Epidermal melanocyte (primary cell): ENCODE results near the gene NFIA.

ENCODE experiments used
- DNase-seq: peaks from one replicate; pipeline ENCODE4 v3.0.0; 2011; ENCODE audit warnings: low spot score; ENCODE audit not compliant: insufficient read length

The NFIA gene

DNA sequence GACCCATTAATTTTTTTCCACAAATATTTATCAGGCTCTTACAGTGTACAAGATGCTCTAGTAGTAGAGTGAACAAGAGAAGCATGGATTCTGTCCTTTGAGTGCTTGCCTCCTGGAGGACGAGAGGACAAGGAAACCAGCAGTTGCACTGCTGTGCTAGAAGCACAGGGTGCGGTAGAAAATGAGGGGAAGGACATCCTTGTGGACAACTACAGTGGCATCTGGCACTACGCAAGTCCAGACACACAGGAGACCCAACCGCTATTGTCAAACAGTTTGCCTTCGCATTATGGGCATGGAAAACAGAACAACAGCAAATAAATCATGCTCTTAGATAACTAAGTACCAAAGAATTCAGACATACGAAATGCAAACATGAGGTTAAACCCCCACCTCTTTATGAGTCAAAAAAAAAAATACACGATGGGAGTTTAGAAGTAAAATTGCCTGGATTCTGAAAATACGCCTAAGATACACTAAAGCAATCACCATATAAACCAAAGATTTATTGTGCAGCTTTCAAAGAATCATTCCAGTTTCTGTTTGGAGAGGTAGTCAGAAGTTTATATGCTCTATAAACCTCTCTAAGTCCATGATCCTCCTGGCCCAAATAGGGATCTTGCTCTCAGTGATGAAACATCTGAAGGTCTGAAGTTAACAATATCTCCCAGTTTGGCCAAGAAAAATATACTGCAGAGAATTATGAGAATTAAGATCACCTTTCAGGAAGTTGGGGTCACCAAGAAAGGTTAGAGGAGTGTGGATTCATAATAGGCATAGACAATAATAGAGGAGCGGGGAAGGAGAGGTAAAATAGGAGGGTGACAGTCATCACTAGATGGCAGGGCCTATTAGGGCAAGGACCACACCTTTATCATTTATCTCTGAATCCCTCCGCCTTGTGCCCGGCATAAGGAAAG, 307.8 kb downstream of the NFIA start:
- no peak for DNase-seq

DNA sequence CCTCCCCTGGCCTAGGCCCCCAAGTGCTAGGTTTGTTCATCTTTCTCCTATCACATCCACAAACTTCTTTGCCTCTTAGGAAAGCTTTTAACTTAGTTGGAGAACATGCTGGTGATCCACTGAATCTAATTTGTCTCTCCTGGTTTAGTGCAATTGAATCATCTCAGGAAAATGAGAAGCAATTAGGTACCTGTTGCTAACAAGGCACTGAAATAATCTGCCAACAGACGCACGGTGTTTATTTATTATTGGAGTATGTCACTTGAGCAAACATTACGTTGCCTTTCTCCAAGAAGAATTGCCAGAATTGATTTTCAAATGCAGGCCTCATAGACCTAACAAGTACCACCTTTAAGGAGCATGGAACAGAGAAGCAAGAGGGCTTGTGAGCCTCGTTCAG, 309.4 kb downstream of the NFIA start:
- no peak for DNase-seq

DNA sequence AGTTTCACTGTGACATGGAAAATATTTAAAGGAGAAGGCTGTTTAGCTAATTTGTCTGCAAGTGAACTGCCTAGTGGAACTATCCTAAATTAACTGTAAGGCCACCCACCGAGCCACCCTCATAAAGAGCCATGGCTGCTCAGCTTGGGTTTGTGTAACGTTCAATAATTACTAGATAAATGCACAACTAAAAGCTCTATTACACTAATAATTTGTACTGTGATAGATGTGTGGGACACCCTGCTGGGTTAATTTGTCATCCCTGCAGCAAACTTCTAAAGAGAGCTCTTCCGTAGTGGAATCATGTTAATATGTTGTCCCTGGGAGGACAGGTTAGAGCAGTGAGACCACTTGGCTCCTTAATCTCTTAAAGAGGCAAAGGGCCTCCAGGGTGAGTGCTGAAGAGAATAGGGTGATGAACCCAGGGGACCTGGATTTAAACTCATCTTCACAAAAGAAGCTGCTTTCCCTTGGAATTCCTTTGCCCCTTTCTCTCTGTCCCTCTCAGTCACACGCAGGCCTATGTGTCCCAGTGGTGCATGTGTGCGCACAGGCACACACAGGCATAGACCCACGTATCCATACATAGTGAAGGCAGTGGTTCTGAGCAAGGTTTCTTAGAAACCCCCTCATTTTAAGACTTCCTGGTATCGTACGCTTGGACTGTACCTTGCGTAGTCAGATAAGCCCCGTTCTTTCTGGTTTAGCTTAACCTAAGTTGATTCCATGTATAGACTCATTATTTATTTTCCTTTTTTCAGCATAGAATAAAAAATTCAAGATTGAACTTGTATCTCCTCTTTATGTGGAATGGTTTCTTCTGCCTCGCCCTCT, 310.3 kb downstream of the NFIA start:
- DNase-seq: no peak

DNA sequence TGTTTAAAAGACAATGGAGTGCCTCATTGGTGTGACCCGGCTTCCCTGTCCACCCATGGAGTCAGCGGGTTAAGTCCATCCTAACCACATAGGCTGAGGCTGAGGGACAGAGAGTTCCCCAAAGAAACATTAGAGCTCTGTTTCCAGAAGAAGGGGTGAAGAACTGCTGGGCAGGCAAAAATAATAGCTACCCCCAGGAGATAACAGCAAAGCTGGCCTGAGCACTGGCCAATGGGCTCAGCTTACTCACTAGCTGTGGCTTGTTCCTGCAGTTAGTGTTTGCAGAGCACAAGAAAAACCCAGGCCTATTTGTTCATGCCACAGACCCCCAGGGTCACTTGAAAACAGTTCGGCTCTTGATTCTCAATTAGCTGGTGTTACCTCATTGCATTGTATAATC, 311.2 kb downstream of the NFIA start:
- no peak for DNase-seq

DNA sequence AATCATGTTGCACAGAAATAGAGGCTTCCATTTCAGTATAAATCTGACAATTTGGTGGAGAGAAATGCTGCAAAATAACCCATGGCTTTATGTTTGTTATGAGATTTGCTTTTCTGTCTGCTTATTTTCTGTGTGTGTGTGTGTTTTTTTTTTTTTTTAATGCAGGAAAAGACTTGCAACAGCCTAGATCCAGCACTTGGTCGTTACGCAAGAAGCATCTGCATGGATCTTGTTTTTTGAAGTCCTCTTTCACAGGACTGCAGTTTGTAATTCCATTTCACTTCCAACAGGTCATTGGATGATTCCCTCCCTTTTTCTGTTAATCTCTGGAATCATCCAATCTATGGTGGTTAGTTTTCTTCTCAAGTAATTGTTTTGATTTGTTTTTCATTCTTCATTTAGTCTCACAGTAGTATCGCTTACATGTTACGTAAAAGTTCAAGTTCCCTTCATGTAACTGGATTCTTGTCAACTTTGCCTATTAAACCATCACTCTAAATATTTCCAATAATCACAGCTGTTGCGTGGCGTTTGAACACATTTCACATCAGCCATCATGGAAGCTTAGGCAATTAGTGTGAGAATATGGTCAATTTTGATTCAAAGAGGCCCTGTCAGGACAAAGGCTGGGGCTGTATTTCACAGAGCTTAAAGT, 312.9 kb downstream of the NFIA start:
- DNase-seq: no peak

DNA sequence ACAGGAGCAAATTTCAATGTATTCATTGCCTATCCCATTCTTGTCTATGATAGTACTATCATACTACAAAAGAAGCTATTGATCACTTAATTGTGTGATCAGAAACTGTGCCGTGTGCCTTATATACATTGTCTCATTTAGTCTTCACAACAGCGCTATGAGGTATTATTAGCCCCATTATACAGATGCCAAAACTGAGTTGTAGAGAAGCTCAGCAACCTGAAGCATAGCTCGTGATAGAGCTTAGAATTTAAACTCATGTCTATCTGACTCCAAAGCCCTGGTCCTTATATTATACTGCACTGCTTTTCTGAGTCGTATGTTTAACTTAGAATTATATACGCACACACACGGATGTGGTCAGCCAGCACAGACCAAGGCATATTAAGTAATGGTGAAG, 315.1 kb downstream of the NFIA start:
- DNase-seq: no peak

DNA sequence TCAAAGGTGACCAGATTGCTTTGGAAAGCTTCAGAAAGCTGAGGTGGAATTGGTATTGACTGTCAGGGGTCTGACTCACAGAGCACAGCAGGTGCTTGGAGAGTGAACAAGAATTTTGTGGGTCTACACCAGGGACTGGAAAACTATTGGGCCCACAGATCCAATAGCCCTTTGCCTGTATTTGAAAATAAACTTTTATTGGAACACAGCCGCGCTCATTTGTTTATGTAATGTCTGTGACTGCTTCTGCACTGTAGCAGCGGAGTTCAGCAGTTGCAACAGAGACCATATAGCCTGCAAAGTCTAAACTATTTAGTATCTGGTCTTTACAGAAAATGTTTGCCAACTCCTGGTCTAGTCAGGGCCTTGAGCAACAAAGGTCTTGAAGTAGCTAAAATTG, 315.6 kb downstream of the NFIA start:
- DNase-seq: no peak

DNA sequence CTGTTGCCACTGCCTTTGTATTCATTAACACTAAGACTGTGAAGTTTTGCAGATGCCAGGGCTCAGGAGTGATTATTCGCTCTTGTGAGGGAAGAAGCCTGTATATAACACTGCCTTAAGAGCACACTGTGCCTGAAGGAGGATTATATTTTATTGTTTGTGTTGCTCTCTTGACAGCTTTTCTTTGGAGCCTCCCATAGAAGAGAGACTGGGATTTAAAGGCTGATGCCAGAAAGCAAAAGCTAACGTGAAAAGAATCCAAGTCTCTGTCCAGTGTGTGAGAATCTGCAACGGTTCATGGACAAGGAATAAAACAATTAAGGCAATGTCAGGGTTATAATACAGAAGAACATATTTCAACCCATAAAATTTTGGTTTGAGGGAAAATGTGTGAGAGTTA, 316.8 kb downstream of the NFIA start:
- no peak for DNase-seq

DNA sequence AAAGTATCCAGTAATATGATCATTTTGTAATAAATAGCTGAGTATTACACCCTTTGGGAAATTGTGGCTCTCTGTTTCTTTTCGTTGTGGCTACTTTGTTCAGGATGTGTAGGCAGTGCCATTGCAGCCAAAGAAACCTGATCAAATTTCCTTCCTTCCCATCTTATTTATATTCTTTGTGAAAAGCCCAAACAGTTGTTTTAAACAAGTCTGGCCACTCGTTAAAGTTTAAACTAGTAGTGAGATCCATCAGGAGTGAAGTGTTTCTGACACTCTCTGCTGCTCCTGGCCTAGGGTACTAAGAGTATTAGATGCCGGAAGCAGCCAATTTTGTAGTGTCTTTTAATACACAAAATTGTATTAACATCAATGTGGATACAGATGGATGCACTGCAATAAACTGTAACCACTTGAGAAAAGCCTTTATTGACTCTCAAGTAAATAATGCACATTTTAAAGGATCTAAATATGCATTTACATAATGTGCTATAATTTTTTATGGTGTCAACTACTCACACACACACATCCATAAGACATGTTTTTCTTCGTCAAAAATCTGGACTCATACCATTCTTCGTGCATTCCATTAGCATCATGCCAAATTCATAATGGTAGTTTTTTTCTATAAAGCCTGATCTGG, 317.9 kb downstream of the NFIA start:
- DNase-seq: no peak

DNA sequence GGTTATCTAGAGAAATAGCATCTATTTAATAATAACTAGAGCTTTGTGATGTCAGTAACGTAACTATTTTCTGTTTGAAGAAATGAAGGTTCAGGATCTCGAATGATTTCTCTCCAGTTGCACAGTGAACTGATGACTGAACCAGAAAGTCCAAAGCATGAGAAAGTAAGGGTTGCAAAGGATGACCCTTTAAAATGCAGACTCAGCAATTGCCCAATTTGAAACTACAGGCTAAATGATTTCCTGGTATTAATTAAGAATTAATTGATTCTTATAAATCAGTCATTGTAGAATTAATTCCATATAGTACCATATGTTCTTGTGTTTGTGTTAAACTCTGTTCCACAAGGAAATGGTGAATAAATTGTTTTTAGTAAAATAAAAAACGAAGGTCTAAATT, 318.6 kb downstream of the NFIA start:
- DNase-seq: no peak

DNA sequence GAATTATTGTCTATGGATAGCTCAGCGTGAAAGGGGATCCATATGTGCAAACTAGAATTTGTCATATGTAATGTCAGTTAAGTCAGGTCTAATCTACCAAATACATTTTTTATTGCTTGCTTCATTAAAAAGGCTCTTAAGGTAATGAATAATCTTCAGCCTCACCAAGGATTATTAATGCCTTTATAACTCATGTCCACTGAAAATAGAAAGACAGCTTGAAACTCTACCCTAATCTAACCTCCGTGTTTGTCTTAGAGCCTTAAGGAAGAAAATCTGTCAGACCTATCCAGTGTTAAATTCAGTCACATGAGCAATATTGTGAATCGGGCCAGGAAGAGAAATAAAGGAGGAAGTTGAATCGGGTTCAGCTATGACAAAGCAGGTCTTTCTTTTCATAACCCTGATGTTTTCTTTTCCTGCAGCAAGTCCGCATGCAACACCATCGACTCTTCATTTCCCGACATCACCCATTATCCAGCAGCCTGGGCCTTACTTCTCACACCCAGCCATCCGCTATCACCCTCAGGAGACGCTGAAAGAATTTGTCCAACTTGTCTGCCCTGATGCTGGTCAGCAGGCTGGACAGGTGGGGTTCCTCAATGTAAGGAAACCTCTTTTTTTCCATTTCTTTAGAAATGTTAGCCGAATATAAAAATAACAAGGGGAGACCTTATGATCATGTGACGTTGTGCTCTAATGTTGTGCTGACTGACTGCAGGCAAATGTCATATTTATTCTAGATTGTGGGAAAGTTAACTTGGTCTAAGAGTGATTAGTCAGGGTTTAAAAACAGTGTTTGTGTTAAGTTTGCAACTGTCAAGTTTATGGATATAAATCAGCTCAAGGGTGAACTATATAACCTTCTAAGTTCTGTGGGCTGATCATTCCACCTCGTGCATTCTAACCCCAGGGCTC, 321.6 kb downstream of the NFIA start:
- no peak for DNase-seq

DNA sequence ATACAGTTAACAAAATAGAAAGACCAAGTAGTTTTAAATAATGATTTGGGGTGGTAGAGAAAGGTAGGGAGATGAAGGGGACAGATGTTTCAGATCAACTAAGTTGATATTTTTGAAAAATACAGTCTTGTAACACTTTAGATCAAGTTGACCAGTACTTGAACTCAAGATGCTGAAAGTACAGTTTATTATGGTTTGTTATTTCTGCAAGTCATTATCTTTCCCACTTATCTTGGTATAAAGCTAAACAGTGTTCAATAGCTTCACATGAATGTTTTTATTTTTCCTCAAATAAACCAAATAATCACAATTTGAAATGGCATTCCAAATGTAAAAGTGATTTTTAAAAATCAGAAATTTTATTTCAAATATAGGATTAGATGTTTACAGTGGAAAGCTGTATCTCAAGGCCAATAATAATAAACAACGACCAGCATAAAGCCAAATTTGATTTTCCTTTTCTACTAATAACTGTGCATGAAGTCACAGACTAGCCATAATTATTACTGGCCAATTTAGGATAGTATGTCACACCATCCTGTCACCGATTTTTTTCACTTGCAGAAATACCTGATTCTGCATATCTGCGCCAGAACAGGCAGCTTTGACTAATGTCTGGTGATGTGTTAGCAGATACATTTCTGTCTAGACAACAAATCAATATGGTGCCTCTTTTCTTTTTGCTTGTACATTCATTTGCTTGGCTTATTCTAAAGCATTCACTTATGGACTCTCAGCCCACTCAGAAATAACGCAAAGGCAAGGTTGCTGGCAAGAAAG, 322.4 kb downstream of the NFIA start:
- no peak for DNase-seq

DNA sequence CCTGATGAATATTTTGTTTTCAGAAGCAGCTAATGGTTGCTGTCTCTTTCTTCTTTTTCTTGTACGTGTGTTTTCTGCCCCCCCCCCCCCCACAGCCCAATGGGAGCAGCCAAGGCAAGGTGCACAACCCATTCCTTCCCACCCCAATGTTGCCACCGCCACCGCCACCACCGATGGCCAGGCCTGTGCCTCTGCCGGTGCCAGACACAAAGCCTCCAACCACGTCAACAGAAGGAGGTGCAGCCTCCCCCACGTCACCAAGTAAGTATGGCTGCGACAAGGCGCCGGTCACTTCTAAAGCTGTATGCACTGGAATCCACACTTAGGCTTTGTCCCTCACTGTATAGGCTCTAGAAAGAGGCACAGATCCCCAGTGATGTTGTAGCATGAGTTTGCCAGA, 324.1 kb downstream of the NFIA start:
- DNase-seq: no peak

DNA sequence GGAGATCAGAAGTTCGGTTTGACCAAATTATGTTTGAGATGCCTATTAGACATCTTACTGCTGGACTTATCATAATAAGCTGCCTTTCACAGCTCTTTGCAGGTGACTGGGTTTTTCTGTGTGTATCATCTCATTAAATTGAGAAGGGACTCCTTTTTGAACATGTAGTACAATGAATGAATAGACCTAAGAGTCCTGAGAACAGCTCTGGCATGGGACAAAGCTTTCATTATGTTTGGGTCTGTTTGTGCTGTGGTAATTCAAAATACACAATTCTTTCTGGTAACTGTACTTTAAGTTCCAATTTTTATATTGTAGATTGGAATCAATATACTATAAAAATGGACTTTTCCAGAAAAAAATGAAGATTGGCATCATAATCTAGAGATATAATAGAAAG, 330.2 kb downstream of the NFIA start:
- no peak for DNase-seq

DNA sequence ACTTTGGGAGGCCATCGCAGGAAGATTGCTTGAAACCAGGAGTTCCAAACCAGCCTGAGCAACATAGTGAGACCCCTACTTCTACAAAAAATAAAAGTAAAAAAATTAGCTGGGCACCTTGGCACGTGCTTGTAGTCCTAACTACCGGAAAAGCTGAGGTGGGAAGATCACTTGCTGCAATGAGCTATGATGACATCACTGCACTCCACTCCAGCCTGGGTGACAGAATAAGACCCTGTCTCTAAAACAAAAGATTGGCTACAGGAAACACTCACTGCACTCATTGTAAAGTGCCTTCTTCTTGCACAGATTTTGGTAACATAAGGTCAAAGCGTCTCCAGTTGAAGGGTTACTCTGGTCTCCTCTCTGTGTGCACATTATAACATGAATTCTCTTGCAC, 336.8 kb downstream of the NFIA start:
- DNase-seq: no peak

DNA sequence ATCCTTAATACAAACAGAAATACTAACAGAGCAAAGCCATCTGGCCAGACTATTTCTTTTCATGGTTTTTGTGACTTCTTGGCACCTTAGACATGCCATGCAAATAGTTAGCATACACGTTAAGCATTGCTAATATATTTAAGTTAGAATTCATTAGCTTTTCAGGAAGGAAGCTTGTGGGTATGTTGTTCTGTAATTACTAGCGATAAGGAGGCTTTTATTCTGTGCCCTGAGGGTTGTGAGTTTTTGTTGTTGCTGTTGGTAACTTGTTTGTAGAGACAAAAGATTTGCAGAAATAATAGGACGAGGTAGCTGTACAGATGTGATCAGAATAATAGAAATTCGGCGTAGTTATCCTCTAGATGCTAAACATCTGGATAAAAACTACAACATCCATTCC, 337.3 kb downstream of the NFIA start:
- DNase-seq: no peak

DNA sequence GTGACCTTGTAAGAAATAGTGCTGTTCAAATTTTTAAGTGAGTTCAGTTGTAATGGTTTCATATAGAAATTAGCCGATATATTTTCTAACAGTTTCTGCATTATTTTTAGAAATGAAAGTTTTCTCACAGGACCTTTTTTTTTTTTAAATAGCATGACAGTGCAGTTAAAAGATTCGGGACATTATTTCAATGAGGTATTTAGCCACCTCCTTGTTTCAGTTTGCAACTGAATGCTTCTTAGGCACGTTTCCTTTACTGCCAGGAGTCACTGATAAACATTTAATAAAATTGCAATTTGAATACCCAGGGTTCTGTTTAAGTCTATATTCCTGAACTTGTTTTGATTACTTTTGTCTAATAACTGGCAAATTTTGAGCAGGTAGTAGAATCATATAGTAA, 337.9 kb downstream of the NFIA start:
- no peak for DNase-seq

DNA sequence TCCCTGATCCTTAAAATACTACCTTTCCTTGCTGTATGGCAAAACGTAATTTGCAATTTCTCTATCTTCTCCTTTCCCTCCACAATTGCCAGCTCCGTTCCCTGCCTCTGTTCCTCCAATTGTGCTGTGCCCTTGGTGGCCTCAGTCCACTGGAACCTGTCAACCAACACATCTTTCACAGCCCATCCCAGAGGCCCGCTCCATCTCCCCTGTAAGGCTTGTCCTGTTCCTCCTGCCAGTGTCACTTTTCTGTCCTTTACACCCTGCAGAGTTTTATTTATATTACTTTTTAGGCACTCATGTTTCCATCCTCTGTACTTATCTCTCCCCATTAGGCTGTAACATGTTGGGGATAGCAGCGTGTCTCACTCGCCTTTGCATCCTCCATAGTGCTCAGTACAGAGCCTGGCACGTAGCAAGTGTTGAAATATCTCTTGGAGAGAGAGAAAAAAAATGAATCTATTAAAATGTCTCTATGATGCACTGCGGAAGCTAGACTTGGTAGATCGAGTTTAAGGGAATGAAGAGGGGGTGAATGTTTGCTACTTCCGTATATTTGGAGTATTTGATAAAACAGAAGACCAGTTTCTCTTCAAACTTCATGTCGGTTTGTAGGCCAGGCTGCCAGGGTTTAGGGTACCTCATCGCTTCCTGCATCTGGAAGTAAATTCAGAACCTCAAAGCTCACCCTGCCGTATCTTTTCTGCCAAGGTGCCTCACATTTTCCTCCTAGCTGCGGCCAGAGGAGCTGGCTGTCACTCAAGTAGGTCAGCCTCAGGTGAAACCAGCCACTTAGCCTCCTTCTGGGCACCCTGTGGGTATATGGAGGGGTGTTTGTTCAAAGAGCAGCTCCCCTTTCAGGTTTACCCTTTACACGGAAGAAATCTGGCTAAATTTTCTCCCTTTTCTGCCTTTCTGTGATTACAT, 338.8 kb downstream of the NFIA start:
- no peak for DNase-seq

DNA sequence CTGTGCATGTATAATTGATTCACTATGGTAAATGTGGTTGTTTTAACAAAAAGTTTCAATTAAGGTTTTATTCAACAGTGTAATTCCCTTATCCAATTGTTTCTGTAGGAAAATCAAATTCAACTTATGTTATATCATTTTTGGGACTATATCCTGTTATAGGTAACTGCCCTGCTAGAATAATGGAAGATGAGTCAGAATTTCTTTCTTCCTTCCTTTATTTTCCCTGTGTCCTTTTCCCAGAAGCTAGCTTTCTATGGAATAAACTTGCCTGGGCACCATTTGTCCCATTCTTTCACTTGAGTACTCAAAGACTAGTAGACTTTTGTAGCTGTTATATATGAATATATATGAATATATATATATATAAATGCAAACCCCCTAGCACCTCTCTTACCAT, 341.3 kb downstream of the NFIA start:
- no peak for DNase-seq
